NCI-H345 (cell line): Measurements from ENCODE around the gene CTNNAL1.
"Not testable (repeated sequence)": the region's sequence is repeated elsewhere in the genome, so short reads cannot be mapped to it uniquely, and the experiment has no call there.

Experiments
- DNase-seq: peaks from one replicate; lab custom pipeline; 2025; lab: John Stamatoyannopoulos, UW

The CTNNAL1 gene

DNA sequence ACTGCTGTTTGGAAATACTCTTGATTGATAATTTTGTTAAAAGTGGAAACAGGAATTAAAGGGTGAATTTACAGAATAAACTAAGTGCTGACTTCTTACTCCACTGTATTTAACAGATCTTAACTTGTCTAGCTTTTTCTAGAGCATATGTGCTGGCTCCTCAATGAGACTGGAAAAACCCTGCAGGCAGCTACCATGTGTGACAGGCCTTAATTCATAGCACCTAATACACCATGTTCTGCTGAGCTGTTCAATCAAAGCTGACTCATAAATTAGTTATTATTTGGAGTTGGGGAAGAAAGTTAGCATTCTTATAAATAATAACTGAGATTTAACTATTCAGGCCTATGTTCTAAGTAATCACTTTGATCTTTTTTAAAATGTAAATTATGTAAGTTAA, 29.4 kb downstream of the CTNNAL1 start:
- DNase-seq: no peak

DNA sequence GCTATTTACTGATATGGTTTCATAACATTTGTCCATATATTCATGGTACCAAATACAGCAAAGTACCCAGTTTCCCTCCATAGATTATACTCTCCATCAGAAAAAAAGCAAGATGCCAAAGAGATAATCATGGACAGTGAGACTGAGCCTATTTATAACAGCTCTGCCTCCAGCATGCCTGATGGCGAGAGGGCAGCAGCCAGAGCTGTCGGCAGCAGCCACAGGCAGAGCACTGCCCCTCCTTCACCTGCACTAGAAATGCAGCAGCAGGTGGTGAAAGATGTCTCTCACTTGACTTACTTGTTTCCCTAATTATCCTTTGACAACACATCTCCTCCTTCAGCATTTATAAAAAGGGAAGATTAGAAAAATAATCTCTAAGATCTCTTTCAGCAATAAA, 32.4 kb downstream of the CTNNAL1 start:
- DNase-seq: no peak

DNA sequence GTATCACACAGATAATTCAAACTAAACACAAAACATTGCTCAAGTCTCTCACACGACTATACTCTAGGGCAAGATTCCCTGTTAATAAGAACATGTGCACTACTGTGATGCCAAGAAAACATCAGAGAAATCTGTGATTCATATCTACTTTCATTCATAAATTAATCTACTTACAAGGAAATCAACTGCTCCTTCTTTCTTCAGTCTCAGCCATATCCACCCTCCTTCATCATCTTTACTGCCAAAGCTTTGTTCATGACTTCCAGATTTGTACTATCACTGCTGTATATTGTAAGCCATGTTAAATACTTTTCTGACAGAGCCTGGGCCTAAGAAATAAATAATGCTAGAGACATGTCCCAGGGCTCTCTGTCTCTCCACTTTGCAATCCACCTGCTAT, 35.1 kb downstream of the CTNNAL1 start:
- no peak for DNase-seq

DNA sequence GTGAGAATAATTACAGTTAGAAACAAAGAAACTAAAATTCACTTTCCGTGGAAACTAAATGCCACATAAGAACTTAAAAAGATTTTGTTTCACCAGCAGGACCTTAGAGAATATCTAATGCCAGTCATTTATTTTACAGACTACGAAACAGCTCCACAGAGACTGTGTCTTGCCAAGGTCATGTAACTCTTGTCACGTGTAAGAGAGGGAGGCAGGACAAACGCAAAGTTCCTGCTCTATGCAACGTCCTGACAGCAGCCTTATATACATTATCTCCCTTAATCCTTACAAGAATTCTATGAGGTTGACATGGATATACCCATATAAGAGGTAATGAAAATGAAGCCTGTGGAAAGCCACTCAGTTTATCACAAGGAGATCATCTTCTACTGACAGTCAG, 39.4 kb downstream of the CTNNAL1 start:
- DNase-seq: no peak

DNA sequence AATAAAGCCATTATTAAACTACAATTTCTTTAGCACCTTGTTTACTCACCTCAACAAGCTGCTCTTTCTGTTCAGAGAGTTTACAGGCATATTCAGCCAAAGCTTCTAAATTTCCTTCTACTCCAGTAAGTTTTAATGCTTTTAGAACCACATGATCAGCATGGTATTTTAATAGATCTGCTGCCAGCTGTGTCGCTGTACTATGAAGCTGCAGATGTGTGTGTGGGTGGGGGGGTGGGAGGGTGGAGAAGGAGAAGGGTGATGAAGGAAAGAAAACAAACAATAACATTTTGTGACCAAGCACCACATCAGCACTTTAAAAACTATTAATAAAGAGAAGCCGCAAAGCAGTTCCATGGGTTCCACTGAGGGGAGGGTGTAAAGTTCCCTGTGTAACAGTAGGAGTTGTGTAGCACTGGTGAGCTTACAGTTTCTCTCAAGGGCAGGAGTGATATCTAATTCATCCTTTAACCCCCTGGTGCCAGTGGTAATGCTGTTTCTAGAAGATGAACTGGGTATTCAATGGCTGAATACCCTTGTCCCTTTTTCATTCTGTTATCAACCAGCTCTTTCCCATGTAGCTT, 40.6 kb downstream of the CTNNAL1 start:
- DNase-seq: no peak

DNA sequence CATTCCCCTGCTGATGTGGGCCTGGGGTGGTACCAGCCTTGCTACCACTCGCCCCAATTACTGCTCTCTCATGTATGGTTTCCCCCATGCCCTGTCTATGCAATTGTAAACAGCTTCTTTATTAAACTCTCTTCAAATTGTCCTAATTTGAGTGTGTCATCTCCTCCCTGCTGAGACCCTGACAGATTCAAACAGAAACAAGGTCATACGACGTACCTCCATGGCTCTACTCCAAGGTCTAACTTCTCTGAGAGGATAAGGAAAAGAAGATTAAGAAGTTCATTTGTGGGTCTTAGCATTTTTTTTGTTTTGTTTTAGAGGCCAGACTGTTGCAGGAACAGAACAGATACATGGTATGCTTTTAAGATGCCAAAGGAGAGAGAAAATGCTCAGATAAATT, 41.1 kb downstream of the CTNNAL1 start:
- DNase-seq: no peak

DNA sequence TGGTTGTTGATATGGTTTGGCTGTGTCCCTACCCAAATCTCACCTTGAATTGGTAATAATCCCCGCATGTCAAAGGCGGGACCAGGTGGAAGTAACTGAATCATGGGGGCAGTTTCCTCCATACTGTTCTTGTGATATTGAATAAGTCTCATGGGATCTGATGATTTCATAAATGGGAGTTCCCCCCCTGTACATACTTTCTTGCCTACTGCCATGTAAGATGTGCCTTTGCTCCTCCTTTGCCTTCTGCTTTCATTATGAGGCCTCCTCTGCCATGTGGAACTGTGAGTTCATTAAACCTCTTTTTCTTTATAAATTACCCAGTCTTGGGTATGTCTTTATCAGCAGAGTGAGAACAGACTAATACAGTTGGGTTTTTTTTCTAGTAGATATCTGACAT, 41.9 kb downstream of the CTNNAL1 start:
- not testable (repeated sequence) for DNase-seq

DNA sequence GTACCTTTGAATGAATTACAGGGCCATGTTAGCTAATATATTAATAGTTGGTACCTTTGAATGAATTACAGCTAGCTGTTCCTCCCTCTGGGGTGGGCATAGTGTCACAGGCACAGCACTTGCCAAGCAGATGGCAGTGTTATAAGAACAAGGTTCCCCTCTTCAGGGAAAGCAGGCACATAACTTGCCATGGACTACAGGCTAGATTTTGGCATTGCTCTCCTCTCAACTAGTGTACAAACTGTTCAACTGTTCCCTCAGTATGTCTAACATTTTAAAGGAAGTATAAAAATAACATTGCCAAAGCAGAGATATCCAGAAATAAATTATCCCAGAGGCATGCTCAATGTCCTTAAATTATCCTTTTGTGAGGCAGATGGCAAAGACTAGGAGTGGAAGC, 45.4 kb downstream of the CTNNAL1 start:
- no peak for DNase-seq

DNA sequence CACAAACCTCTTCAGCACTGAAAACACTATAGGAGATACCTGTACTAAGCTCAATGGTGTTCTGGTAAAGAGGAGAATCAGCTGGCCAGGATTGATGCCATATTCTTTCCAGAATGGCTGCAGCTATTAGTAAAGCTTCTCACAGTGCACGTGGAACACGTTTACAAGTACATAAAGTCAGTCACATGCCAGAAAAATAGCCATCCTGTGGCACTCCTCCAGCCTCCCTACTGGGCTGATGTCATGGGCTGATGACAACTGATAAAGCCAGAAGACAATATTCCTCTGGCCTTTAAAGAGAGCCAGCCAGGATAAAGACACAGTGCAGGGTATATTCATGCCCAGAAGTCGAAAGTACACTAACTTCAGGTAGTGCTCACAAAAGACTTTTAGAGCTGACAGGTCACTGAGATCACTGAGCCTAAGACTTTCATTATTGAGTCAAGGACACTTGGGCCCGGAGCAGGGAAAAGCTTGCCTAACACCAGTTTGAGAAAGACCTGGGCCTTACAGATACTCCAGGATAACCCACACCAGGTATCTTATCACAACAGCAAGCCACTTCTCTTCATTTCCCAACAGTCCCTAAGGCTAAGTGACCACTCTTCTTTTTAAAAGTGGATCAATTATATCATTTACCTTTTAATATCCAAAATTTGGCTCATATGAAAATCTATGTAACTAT, 49.7 kb downstream of the CTNNAL1 start:
- peak; percentile 29 for DNase-seq

DNA sequence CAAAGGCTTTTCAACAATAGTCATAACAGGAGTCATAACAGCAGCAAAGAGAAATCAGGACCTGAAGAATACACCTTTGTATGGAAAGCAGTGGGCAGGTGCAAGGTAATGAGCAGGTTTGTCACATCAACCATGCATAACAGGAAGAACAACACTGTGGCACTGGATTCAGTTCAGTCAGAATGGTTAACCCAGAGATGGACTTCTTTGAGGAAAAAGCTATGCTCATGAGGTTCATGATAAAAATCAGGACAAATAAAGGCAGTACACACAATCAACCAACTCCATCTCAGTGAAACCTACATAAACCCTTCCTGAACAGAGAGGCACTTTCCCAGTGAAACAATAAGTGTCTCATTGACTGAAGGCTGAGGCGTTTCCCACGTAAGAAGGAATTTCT, 52.1 kb downstream of the CTNNAL1 start:
- no peak for DNase-seq

DNA sequence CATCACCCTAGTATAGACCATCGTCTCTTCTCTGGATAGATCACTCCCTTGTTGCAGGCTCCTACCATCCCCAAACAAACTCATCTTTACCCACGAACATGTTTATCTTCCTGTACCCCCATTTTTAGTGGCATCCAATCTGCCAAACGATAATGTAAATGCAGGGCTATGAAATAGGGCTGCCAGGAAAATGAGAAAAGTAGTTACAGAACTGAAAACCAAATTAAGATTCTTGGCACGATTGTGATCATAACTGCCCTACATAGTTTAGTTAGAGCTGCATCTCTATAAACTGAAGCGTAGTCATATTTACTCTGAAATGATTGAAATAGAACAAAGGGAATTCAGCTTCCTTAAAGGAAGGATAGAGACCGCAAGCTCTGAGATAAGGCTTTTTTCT, 53.0 kb downstream of the CTNNAL1 start:
- DNase-seq: no peak

DNA sequence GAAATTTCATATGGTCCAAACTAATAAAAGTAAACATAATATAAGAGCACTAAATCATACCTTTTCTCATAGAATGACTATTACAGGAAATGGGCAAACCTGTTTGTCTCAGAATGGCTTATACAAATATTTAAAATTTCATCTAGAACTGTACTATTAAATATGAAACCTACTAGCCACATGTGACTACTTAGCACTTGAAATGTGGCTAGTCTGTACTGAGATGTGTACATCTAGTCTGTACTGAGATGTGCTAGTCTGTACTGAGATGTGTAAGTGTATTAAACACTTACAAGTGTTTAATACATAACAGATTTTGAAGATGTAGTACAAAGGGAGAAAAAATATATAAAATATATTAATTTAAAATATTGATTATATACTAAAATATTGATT, 56.7 kb downstream of the CTNNAL1 start:
- no peak for DNase-seq

DNA sequence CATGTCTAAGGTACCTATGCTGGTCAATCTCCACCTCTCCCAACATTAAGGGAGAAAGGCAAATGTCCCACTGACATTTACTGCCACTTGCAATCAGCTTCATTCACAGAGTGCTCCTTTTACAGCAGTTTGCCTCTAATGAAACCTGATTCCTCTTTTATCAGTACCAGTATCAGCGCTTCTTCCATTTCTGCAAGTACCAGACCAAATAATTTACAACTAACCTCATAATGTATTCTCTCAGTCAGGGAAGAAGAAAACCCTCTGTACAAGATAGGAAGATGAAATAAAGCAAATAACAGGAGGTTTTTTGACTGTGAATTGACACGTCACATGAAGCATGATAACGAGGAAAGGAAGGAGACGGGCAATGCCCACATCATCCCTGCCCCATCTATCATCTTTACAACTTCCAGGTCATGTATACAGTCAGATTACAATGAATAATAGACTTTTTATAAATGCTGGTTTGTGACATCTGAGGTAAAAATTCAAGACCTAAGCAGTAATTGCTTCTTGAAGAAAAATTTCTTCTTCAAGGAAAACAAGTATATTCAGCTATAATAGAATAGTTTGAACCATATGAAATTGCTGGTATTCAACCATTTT, 57.2 kb downstream of the CTNNAL1 start:
- DNase-seq: no peak

DNA sequence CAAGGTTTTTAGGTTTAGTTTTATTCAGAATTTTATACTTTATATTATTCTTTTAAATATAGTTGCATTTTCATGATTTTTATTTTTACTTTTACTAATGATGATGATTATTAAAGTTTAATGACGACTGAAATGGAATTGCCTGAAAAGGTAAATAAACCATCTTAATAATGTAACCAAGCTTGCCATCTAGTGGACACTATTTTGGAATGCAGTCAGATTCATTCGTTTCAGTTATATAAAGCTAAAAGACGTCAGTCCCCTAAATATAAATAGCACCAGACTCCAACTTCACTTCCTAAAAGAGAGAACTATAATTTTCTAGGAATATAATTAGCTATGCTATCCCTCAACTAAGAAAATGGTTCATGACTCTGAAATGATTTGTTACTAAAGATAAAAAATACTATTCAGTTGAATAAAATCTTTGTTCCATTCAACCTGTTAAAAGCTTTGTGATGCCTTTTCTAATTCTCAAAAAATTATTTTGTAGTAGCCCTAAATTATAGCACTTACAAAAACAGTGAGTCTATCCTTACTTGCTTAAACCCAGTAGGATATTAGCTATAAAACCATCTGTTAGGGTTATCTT, 59.2 kb downstream of the CTNNAL1 start:
- no peak for DNase-seq

DNA sequence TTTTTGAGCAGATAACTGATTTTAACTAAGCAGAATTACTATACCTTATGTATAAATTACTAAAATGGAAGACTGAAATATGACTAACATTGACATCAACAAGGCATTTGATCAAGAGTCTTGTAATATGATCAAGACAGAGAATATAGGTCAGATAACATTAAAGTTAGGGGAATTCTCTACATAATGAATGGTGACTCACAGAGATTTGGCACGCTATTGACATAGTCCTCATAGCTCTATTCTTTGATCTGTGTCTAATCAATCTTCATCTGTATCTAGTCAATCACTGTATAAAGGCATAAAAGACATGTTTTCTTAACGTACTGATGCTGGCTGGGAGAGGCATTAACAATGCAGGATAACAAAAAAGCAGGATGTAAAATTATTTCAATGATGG, 61.7 kb downstream of the CTNNAL1 start:
- DNase-seq: no peak

DNA sequence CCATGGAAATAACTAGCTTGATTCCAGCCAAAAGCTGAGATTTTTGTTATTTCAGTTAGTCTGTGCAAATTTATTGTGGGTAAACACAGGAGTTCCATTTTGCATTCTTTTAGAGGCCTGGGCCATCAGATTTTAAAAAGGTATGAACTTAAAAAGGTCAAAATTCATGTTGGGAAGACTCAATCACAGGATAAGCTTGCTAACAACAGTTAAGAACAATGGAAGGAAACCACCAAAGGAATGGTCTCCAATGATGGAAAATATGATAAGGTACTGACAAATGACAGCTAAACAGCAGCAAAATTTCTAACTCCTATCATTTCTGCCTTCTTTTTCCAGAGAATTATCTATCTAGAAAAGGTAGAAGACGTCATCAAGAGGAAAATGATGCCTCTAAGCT, 63.1 kb downstream of the CTNNAL1 start:
- no peak for DNase-seq

DNA sequence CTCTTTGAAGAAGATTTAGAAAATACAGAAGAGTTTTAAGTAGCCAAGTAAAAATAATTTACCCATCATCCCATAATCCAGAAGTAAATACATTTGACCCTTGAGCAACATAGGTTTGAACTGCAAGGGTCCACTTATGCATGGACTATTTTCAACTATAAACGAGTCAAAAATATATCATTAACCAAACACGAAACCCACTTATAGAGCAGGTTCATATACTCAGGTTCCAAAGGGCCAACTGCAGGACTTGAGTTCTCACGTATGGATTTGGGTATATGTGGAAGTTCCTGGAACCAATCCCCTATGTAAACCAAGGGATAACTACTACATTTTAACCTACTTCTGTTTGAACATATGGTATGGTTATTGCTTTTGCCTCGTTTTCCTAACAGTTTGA, 73.3 kb downstream of the CTNNAL1 start:
- DNase-seq: no peak

DNA sequence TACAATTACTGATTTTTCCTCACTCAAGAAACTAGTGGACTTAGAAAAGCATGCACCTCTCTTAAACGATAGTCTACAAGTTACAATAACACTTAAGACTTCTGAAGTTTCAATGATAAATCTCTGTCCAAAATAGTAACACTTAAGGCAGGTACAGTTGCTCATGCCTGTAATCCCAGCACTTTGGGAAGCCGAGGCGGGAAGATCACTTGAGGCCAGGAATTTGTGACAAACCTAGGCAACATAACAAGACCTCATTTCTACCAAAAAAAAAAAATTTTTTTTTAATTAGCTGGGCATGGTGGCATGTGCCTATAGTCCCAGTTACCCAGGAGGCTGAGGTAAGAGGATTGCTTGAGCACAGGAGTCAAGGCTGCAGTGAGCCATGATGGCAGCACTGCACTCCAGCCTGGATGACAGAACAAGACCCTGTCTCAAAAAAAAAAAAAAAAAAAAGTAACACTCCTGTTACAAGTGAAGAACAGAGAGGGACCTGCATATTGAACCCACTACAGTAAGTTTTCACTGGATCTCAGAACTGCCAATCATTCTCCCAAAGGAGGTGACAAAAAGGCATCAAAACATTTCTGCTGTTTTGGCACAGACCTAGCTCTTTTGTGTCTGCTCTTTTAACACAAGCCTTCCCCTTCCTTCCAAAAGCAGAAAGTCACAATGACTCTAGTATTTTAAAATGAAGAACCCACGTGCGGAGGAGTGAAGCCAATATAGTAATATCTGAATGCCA, 75.6 kb downstream of the CTNNAL1 start:
- no peak for DNase-seq

DNA sequence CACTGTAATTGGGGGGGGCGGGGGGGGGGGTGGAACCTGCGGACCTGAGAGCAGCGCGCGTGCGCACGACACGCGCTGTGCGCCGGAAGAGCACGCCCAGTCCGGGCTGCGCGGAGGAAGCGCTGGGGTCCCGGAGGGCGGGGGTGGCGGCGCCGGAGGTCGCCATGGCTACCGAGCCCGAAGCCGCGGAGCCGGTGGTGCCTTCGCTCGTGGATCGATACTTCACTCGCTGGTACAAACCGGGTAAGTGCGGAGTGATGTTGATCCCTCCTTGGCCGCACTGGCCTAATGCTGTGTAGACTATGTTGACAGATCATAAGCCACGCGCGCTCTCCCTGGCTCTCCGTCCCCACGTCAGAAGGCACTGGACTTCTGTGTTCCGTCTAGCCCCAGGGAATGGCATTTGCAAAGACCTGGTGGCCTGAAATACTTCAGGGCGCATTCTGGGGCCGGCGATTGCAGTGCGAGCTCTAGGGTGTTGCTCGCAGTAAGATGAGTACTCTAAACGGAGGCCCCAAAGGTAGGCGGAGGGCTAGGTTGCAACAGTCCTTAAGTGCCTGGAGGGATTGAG, 78.9 kb downstream of the CTNNAL1 start, which contains the start of gene ABITRAM:
Gene ABITRAM, plus strand, starts transcription at position 78 of the 571 bp plus-strand sequence. Its CDS starts 87 bp downstream, at position 165.
- DNase-seq: peak; percentile 87

DNA sequence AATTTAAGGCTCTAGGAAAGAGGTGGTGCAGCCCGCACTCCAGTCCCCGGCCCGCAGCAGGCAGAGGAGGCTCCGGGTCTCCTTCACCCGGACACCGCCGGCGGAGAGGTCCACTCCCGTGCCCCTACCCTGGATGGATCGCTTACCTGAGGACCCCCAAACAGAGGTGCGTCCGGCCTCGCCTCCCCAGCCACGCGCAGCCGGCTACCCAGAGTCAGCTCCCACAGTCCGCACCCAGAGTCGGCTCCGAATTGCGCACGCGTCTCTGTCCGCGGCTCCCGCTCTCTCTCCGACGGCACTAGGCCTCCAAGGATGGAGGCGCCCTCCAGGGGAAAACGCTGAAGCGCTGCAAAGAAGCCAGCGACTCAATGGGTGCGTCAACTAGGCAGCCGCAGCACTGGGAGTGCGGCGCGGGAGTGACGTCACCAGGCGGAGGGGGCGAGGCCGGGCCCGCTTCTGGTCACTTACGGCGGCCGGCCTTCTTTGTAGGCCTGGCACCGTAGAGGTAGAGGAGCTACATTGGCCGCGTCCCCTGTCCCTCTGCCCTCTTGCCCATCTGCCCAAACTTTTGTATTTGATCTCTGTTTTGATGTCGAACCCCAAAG, 79.5 kb downstream of the CTNNAL1 start, which contains the start of gene ELP1:
Gene ELP1, minus strand, starts transcription at position 407 of the 605 bp plus-strand sequence. CDS start 2,978 bp downstream, outside the sequence.
- DNase-seq: peak; percentile 88

DNA sequence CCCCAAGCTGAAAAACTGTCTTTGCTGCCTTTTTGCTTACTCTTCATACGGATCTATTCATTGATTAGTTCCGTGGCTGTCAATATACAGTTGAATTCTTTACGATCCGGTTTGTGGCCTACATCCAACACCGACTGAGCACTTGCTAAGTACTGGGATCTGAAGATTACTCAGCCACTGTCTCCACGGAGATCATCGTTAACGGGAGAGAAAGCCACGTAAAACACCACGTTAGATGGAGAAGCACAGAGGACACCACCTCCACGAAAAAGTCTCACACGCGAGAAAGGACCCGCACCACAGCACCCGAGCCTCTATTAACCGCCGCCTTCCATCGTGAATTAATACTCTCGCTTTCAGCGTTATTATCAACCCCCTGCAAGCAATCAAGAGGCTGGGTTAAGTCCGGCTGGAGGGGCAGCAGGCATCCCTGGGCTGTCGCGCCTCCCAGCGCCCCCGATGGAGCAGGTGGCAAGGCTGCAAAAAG, 80.0 kb downstream of the CTNNAL1 start:
- DNase-seq: peak; percentile 24
